Airway epithelial cell (primary cell): ENCODE results near the gene HMGCR. TPM values are rescaled to one million over a fixed set of nuclear protein-coding genes. Genes with fewer than 3 reads are reported as not detected.

Experiments used
- total RNA-seq: library from RNA; depleted of rRNA; stranded (reverse); fragments of >200 nt; gene quantifications from 2 replicates; pipeline ENCODE4 v1.2.3, GENCODE V29; 2015

HMGCR gene
- total RNA-seq, result 93.7 and 117 TPM in 2 replicates

GRCh38 chr5:75336615-75337336, at the start of gene HMGCR:
HMGCR (plus strand) TSS chr5:75337220; CDS start chr5:75342606, 5,386 bp downstream.

Other genes starting within 250 kb of the HMGCR start
- gene ANKRD31, start 100.3 kb upstream of the HMGCR start, total RNA-seq, result 0.09 and 0.21 TPM in 2 replicates
- 14.0 and 17.9 TPM in 2 replicates for gene CERT1, start 174.4 kb downstream of the HMGCR start, total RNA-seq
- 13.1 and 15.5 TPM in 2 replicates for gene POLK, start 174.7 kb downstream of the HMGCR start, total RNA-seq